Measurements from ENCODE around the gene SPAG17.

Gene SPAG17

GRCh38 chr1:118148034-118148433 is 37.0 kb downstream of the SPAG17 start:
- no peak for DNase-seq (ENCODE audit: low read depth)
- in situ Hi-C loops (cut with HindIII; ENCODE audit: low sequenced_read_pairs): no loop called here
- TF ChIP-seq CTCF (IDR thresholded peaks at IDR 0.05; ENCODE audit: low read depth, low read length, missing control alignments): no peak
- no peak overlapping the region for H3K4me3 ChIP-seq (ENCODE audit: low read depth, low read length)

GRCh38 chr1:118147522-118147921 is 37.5 kb downstream of the SPAG17 start:
- in situ Hi-C loops (cut with HindIII; ENCODE audit: low sequenced_read_pairs): no loop called here

GRCh38 chr1:118145721-118146120 is 39.3 kb downstream of the SPAG17 start:
- no peak overlapping the region for H3K4me3 ChIP-seq (ENCODE audit: low read depth, low read length)
- in situ Hi-C loops (cut with HindIII; ENCODE audit: low sequenced_read_pairs): no loop called here
- no peak for DNase-seq (ENCODE audit: low read depth)
- no peak for TF ChIP-seq CTCF (IDR thresholded peaks at IDR 0.05; ENCODE audit: low read depth, low read length, missing control alignments)

More at GRCh38 chr1:118147522-118147921, 37.5 kb downstream of the SPAG17 start:
- no peak overlapping the region for H3K4me3 ChIP-seq (ENCODE audit: low read depth, low read length)
- no peak for DNase-seq (ENCODE audit: low read depth)
- TF ChIP-seq CTCF (IDR thresholded peaks at IDR 0.05; ENCODE audit: low read depth, low read length, missing control alignments): no peak

GRCh38 chr1:118144684-118145083 is 40.3 kb downstream of the SPAG17 start:
- in situ Hi-C loops (cut with HindIII; ENCODE audit: low sequenced_read_pairs): no loop called here
- TF ChIP-seq CTCF (IDR thresholded peaks at IDR 0.05; ENCODE audit: low read depth, low read length, missing control alignments): no peak
- H3K4me3 ChIP-seq (ENCODE audit: low read depth, low read length): no peak overlapping the region
- DNase-seq (ENCODE audit: low read depth): no peak

- no peak for TF ChIP-seq CTCF (IDR thresholded peaks at IDR 0.05; ENCODE audit: low read depth, low read length, missing control alignments)
- in situ Hi-C loops (cut with HindIII; ENCODE audit: low sequenced_read_pairs): no loop called here
- H3K4me3 ChIP-seq (ENCODE audit: low read depth, low read length): no peak overlapping the region
- DNase-seq (ENCODE audit: low read depth): no peak
Observed at GRCh38 chr1:118143831-118144230, 41.2 kb downstream of the SPAG17 start.

- TF ChIP-seq CTCF (IDR thresholded peaks at IDR 0.05; ENCODE audit: low read depth, low read length, missing control alignments): no peak
- no peak overlapping the region for H3K4me3 ChIP-seq (ENCODE audit: low read depth, low read length)
- DNase-seq (ENCODE audit: low read depth): no peak
- in situ Hi-C loops (cut with HindIII; ENCODE audit: low sequenced_read_pairs): no loop called here
Observed at GRCh38 chr1:118143121-118143520, 41.9 kb downstream of the SPAG17 start.

GRCh38 chr1:118142546-118142945 is 42.5 kb downstream of the SPAG17 start:
- no peak overlapping the region for H3K4me3 ChIP-seq (ENCODE audit: low read depth, low read length)
- no peak for DNase-seq (ENCODE audit: low read depth)
- TF ChIP-seq CTCF (IDR thresholded peaks at IDR 0.05; ENCODE audit: low read depth, low read length, missing control alignments): no peak
- in situ Hi-C loops (cut with HindIII; ENCODE audit: low sequenced_read_pairs): no loop called here
